ENCODE data around the gene SQSTM1.
"Not testable (repeated sequence)": the region's sequence is repeated elsewhere in the genome, so short reads cannot be mapped to it uniquely, and the experiment has no call there.

Gene SQSTM1

GRCh38 chr5:179820483-179821297, at the start of gene SQSTM1:
SQSTM1 (plus strand) TSS chr5:179820905; CDS start chr5:179820937, 32 bp downstream.
- intact Hi-C loops (cut with DNase I) = loop anchor here (2.0 to 5.0 kb wide), 2 partner anchors 14 to 37 kb away; partner anchors contain the start of genes MGAT4B and MRNIP

GRCh38 chr5:179771311-179771895, 49.3 kb upstream of the SQSTM1 start:
- peak in 1 of 10 donors; percentile 10 for DNase-seq
- intact Hi-C loops (cut with DNase I) = no loop called here

More at GRCh38 chr5:179820483-179821297, at the start of gene SQSTM1:
- peak; percentile 84 to 99 (median 88) for DNase-seq

- intact Hi-C loops (cut with DNase I) = no loop called here
- DNase-seq = peak in 2 of 10 donors; percentile 4 to 17
Measured at GRCh38 chr5:179772351-179772750, 48.4 kb upstream of the SQSTM1 start.

- intact Hi-C loops (cut with DNase I) = no loop called here
- peak in 1 of 10 donors; percentile 19 for DNase-seq
Measured at GRCh38 chr5:179773686-179774040, 47.0 kb upstream of the SQSTM1 start.

- intact Hi-C loops (cut with DNase I) = no loop called here
- peak in 2 of 10 donors; percentile 39 to 79 for DNase-seq
Measured at GRCh38 chr5:179774442-179774841, 46.3 kb upstream of the SQSTM1 start.

GRCh38 chr5:179776411-179776938, 44.2 kb upstream of the SQSTM1 start:
- peak in 1 of 10 donors; percentile 75 for DNase-seq
- intact Hi-C loops (cut with DNase I) = no loop called here

- intact Hi-C loops (cut with DNase I) = no loop called here
- DNase-seq = peak in 2 of 10 donors; percentile 33 to 71
Measured at GRCh38 chr5:179777456-179777855, 43.2 kb upstream of the SQSTM1 start.

- peak in 2 of 10 donors; percentile 67 to 68 for DNase-seq
- intact Hi-C loops (cut with DNase I) = no loop called here
Measured at GRCh38 chr5:179777909-179778308, 42.8 kb upstream of the SQSTM1 start.

- intact Hi-C loops (cut with DNase I) = no loop called here
- DNase-seq = peak in 1 of 10 donors; percentile 52
Measured at GRCh38 chr5:179778591-179778990, 42.1 kb upstream of the SQSTM1 start.

GRCh38 chr5:179779826-179780225, 40.9 kb upstream of the SQSTM1 start:
- intact Hi-C loops (cut with DNase I) = no loop called here
- peak in 2 of 10 donors; percentile 16 to 46 for DNase-seq

GRCh38 chr5:179780362-179780761, 40.3 kb upstream of the SQSTM1 start:
- DNase-seq = peak in 2 of 10 donors; percentile 22 to 46
- intact Hi-C loops (cut with DNase I) = no loop called here

- intact Hi-C loops (cut with DNase I) = no loop called here
- peak in 1 of 10 donors; percentile 13 for DNase-seq
Measured at GRCh38 chr5:179781846-179782245, 38.9 kb upstream of the SQSTM1 start.

- no peak for DNase-seq
- intact Hi-C loops (cut with DNase I) = no loop called here
Measured at GRCh38 chr5:179783128-179783527, 37.6 kb upstream of the SQSTM1 start.

GRCh38 chr5:179786861-179787260, 33.8 kb upstream of the SQSTM1 start:
- intact Hi-C loops (cut with DNase I) = no loop called here

GRCh38 chr5:179788193-179788854, 32.4 kb upstream of the SQSTM1 start:
- peak in 1 of 10 donors; percentile 30 for DNase-seq
- intact Hi-C loops (cut with DNase I) = no loop called here

More at GRCh38 chr5:179786861-179787260, 33.8 kb upstream of the SQSTM1 start:
- peak in 2 of 10 donors; percentile 42 to 73 for DNase-seq

- intact Hi-C loops (cut with DNase I) = not testable (repeated sequence)
Measured at GRCh38 chr5:179789278-179789677, 31.4 kb upstream of the SQSTM1 start.

GRCh38 chr5:179791881-179792611, 28.7 kb upstream of the SQSTM1 start:
- peak in 3 of 10 donors; percentile 66 to 86 (median 83) for DNase-seq
- intact Hi-C loops (cut with DNase I) = no loop called here

More at GRCh38 chr5:179789278-179789677, 31.4 kb upstream of the SQSTM1 start:
- not testable (repeated sequence) for DNase-seq

GRCh38 chr5:179792612-179793467, 27.9 kb upstream of the SQSTM1 start:
- intact Hi-C loops (cut with DNase I) = no loop called here
- DNase-seq = peak in 2 of 10 donors; percentile 67 to 69

Measured in posterior cingulate gyrus (tissue), 11 donors.